ENCODE results near the gene CDH4. TPM values are rescaled to one million over a fixed set of nuclear protein-coding genes. Genes with fewer than 3 reads are reported as not detected.

Gene CDH4
- total RNA-seq, 1 experiment from 2014 or later: not detected

- Histone ChIP-seq H3K4me3 (ENCODE audit: low read depth in 2 of 2, low read length in 2 of 2) (no peak overlapping the region), H3K27ac (ENCODE audit: low read length) (no peak overlapping the region), H3K27me3 (ENCODE audit: control insufficient read depth, insufficient read depth, low read length) (peaks cover 2% of the 10 kb centered on the region; the same call in 1 of the 2 replicates), H3K9me3 (ENCODE audit: control insufficient read depth, insufficient read depth, low read depth, low read length) (no peaks in the 10 kb centered on the region), H3K36me3 (ENCODE audit: control insufficient read depth, insufficient read depth, low read length) (no peaks in the 10 kb centered on the region), H3K4me1 (ENCODE audit: control insufficient read depth, insufficient read depth, low read length) (no peaks in the 10 kb centered on the region)
- no TSS peak for BruUV-seq (replicated peaks)
- ATAC-seq (no peak), DNase-seq (ENCODE audit: low read depth, low spot score) (no peak)
- in situ Hi-C loops (cut with HindIII; ENCODE audit: low pct_unique_long_range_greater_than_20kb, low sequenced_read_pairs): no loop called here
- POLR2A ChIA-PET: no interaction called here
- CTCF ChIA-PET: no interaction called here
- no peak for TF ChIP-seq TCF7L2 (IDR thresholded peaks at IDR 0.05; ENCODE audit: low read depth, low read length)
- no peak for TF ChIP-seq POLR2AphosphoS5 (IDR thresholded peaks at IDR 0.05; ENCODE audit: low read depth, low read length)
- no peak for TF ChIP-seq REST (IDR thresholded peaks at IDR 0.05; ENCODE audit: insufficient read depth in 1 of 2, low read depth in 2 of 2, low read length in 1 of 2)
- no peak for TF ChIP-seq SIN3A (IDR thresholded peaks at IDR 0.05; ENCODE audit: borderline replicate concordance, insufficient read depth, low read depth, low read length)
- intact Hi-C loops (cut with micrococcal nuclease; ENCODE audit: unreplicated experiment): no loop called here
Measured at GRCh38 chr20:61803915-61804751, 552.1 kb downstream of the CDH4 start.

GRCh38 chr20:61804752-61805295 is 552.8 kb downstream of the CDH4 start:
- Histone ChIP-seq H3K4me1 (ENCODE audit: control insufficient read depth, insufficient read depth, low read length) (no peaks in the 10 kb centered on the region), H3K27me3 (ENCODE audit: control insufficient read depth, insufficient read depth, low read length) (peaks cover 2% of the 10 kb centered on the region; the same call in 1 of the 2 replicates), H3K36me3 (ENCODE audit: control insufficient read depth, insufficient read depth, low read length) (no peaks in the 10 kb centered on the region), H3K9me3 (ENCODE audit: control insufficient read depth, insufficient read depth, low read depth, low read length) (no peaks in the 10 kb centered on the region), H3K4me3 (ENCODE audit: low read depth in 2 of 2, low read length in 2 of 2) (no peak overlapping the region), H3K27ac (ENCODE audit: low read length) (no peak overlapping the region)
- DNase-seq (ENCODE audit: low read depth, low spot score) (no peak), ATAC-seq (no peak)
- ChIA-PET POLR2A (no interaction called here), CTCF (no interaction called here)
- intact Hi-C loops (cut with micrococcal nuclease; ENCODE audit: unreplicated experiment) (no loop called here), in situ Hi-C loops (cut with HindIII; ENCODE audit: low pct_unique_long_range_greater_than_20kb, low sequenced_read_pairs) (no loop called here)
- BruUV-seq (replicated peaks): no TSS peak
- TF ChIP-seq TCF7L2 (IDR thresholded peaks at IDR 0.05; ENCODE audit: low read depth, low read length) (no peak), CTCF (IDR thresholded peaks at IDR 0.05) (no peak), REST (IDR thresholded peaks at IDR 0.05; ENCODE audit: insufficient read depth in 1 of 2, low read depth in 2 of 2, low read length in 1 of 2) (no peak), SIN3A (IDR thresholded peaks at IDR 0.05; ENCODE audit: borderline replicate concordance, insufficient read depth, low read depth, low read length) (no peak)
